ENCODE data around the gene PPOX.

PPOX gene

GRCh38 chr1:161162052-161162451 is 4.2 kb upstream of the PPOX start:
- peak overlapping the region; percentile 79; the same call in 1 of the 2 replicates for H3K27ac ChIP-seq
- TF ChIP-seq CTCF (IDR thresholded peaks at IDR 0.05): no peak
- no peak for TF ChIP-seq ZFX (IDR thresholded peaks at IDR 0.05; ENCODE audit: borderline replicate concordance)

DNA sequence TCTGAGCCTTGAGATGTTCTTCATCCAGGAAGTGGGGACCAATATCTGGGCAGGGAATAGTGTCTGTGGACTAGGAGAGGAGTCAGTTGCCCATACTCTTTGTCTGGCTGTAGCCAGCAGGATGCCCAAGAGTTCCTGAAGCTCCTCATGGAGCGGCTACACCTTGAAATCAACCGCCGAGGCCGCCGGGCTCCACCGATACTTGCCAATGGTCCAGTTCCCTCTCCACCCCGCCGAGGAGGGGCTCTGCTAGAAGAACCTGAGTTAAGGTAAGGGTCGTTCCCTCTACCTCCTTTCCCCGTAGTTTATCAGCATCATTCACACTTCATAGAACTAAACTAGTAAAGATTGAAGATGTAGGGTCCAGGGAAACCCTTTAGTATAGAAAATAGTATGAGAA is 3.4 kb upstream of the PPOX start:
- TF ChIP-seq CTCF (IDR thresholded peaks at IDR 0.05): no peak
- TF ChIP-seq ZFX (IDR thresholded peaks at IDR 0.05; ENCODE audit: borderline replicate concordance): no peak
- H3K27ac ChIP-seq: peak overlapping the region; percentile 79; the same call in 1 of the 2 replicates

DNA sequence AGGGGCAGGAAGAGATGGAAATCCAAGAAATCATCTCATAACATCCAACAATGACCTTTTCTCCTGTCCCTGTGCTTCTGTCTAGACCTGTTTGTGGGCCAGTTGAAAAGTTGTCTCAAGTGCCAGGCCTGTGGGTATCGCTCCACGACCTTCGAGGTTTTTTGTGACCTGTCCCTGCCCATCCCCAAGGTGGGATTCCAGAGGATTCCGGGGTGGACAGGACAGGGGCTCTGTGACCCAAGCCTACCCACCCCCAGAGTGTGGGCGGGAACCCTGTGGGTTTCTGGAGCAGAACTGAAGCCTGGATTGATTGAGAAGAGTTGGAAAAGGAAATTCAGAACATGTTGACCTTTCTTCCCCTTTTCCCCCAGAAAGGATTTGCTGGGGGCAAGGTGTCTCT is 2.4 kb upstream of the PPOX start:
- TF ChIP-seq ZFX (IDR thresholded peaks at IDR 0.05; ENCODE audit: borderline replicate concordance): no peak
- H3K27ac ChIP-seq: peak overlapping the region; percentile 79

GRCh38 chr1:161164901-161165610 is 1.2 kb upstream of the PPOX start:
- TF ChIP-seq CTCF (IDR thresholded peaks at IDR 0.05) (no peak), ZFX (IDR thresholded peaks at IDR 0.05; ENCODE audit: borderline replicate concordance) (no peak)
- peak overlapping the region; percentile 79 for H3K27ac ChIP-seq

DNA sequence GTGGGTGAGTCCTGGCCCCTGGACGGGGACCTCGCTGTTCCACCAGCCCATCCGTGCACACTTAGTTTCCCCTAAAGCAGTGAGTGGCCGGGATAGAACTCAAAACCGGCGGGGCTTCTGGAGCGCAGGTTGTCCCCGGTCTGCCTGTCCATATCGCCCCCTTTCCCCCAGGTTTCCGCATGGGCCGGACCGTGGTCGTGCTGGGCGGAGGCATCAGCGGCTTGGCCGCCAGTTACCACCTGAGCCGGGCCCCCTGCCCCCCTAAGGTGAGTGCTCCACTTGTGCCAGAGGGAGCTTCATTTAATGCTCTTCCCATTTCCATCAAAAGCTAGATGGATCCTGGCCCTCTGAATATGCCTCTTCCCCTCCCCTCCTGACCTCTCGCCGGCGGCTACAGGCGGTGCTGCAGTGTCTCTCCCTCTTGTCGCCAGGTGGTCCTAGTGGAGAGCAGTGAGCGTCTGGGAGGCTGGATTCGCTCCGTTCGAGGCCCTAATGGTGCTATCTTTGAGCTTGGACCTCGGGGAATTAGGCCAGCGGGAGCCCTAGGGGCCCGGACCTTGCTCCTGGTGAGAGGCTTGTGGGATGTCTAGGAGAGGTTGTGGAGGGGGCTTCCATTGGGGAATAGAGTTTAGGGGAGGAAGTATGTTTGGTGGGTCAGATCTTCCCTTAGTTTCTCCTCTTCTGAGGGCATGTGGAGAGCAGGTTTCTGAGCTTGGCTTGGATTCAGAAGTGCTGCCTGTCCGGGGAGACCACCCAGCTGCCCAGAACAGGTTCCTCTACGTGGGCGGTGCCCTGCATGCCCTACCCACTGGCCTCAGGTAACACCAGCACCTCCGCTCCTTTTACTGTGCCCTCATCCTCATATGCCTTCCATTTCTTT is 683 bp downstream of the PPOX start:
- no peak for TF ChIP-seq ZFX (IDR thresholded peaks at IDR 0.05; ENCODE audit: borderline replicate concordance)
- TF ChIP-seq CTCF (IDR thresholded peaks at IDR 0.05): no peak
- H3K27ac ChIP-seq: peak overlapping the region; percentile 79

GRCh38 chr1:161168906-161169305 is 2.7 kb downstream of the PPOX start:
- H3K27ac ChIP-seq: no peak overlapping the region
- TF ChIP-seq ZFX (IDR thresholded peaks at IDR 0.05; ENCODE audit: borderline replicate concordance): no peak
- no peak for TF ChIP-seq CTCF (IDR thresholded peaks at IDR 0.05)

GRCh38 chr1:161171191-161171590 is 5.0 kb downstream of the PPOX start:
- H3K27ac ChIP-seq: no peak overlapping the region
- TF ChIP-seq ZFX (IDR thresholded peaks at IDR 0.05; ENCODE audit: borderline replicate concordance) (no peak), CTCF (IDR thresholded peaks at IDR 0.05) (peak; percentile 51)
